Hepatocyte (in vitro differentiated cells): ENCODE measurements around the gene PDE4B.

Experiments
- CTCF ChIP-seq: fragments of 200-600 bp; sonication (generic); IDR thresholded peaks from 2 replicates; pipeline ENCODE4 v1.5.1; 2016; ENCODE audit warnings: antibody characterized with exemption, mild to moderate bottlenecking; ENCODE audit not compliant: poor library complexity
- EZH2 ChIP-seq: fragments of 200-600 bp; sonication (generic); IDR thresholded peaks from 2 replicates; pipeline ENCODE4 v1.6.1; 2016; ENCODE audit warnings: antibody characterized with exemption, mild to moderate bottlenecking, borderline replicate concordance

DNA sequence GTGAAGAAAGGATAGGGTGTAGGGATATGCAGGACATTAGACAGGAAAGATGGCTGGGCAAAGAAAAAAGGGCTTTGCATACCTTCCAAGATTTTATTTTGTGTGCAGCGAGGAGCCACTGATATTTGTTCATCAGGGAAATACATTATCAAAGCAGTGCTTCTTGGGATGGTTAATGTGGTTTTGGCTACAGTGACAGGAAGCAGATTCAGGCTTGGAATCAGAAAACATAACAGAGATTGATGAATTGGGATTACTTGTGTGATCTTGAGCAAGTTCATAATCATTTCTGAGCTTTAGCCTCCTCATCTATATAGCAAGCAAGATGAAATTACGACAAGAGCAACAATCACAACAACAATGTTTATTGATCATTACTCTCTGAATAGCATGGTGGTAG is 492.1 kb downstream of the PDE4B start:
- TF ChIP-seq CTCF: no peak
- no peak for TF ChIP-seq EZH2
